Measurements from ENCODE around the gene HARS1. TPM values are rescaled to one million over a fixed set of nuclear protein-coding genes. Genes with fewer than 3 reads are reported as not detected.
"Not testable (repeated sequence)": the region's sequence is repeated elsewhere in the genome, so short reads cannot be mapped to it uniquely, and the experiment has no call there.

HARS1 gene
- total RNA-seq, 2 donors from 2014 or later, result 48.0 to 52.1 TPM

DNA sequence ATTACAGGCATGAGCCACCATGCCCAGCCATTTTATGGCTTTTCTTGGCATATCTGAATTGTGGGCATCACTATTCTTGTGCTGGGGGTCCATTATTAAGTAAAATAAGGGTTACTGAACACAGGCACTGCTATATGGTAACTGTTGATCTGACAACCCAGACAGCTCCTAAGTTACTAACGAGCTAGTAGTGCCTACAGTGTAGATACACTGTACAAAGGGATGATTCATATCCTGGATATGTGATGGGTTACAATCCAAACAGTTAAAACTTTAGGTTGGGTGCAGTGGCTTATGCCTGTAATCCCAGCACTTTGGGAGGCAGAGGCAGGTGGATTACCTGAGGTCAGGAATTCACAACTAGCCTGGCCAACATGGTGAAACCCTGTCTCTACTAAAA lies 62.5 kb downstream of the HARS1 start:
- DNase-seq, result no peak
- Mint-ChIP-seq H3K27ac (no peak overlapping the region), H3K36me3 (ENCODE audit: low read depth) (peaks cover 2% of the 10 kb centered on the region), H3K27me3 (ENCODE audit: insufficient read depth) (peaks cover 18% of the 10 kb centered on the region), H3K9me3 (peaks cover 73% of the 10 kb centered on the region), H3K4me3 (no peak overlapping the region), H3K4me1 (no peaks in the 10 kb centered on the region)
- 87 to 89% methylated on average over 1 of the region's 1 CpG for WGBS, 2 experiments (ENCODE audit: insufficient coverage in 1 of 2, insufficient read length in 1 of 2)
- Histone ChIP-seq H3K27ac (ENCODE audit: low read depth, low read length) (no peak overlapping the region), H3K27me3 (ENCODE audit: control insufficient read depth, insufficient read depth, low read length, poor library complexity, severe bottlenecking) (peaks cover 34% of the 10 kb centered on the region), H3K36me3 (ENCODE audit: control insufficient read depth, insufficient read depth, low read length) (no peaks in the 10 kb centered on the region), H3K9me3 (ENCODE audit: control insufficient read depth, low read length) (peaks cover 29% of the 10 kb centered on the region), H3K4me3 (ENCODE audit: low read length) (no peak overlapping the region), H3K4me1 (ENCODE audit: control insufficient read depth, insufficient read depth, low read length) (no peaks in the 10 kb centered on the region), H3K9ac (ENCODE audit: extremely low read depth, low read length, poor library complexity, severe bottlenecking) (no peak overlapping the region)
- TF ChIP-seq, protein P1, sequence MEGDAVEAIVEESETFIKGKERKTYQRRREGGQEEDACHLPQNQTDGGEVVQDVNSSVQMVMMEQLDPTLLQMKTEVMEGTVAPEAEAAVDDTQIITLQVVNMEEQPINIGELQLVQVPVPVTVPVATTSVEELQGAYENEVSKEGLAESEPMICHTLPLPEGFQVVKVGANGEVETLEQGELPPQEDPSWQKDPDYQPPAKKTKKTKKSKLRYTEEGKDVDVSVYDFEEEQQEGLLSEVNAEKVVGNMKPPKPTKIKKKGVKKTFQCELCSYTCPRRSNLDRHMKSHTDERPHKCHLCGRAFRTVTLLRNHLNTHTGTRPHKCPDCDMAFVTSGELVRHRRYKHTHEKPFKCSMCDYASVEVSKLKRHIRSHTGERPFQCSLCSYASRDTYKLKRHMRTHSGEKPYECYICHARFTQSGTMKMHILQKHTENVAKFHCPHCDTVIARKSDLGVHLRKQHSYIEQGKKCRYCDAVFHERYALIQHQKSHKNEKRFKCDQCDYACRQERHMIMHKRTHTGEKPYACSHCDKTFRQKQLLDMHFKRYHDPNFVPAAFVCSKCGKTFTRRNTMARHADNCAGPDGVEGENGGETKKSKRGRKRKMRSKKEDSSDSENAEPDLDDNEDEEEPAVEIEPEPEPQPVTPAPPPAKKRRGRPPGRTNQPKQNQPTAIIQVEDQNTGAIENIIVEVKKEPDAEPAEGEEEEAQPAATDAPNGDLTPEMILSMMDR (conservative IDR thresholded peaks at IDR 0.05), result no peak

DNA sequence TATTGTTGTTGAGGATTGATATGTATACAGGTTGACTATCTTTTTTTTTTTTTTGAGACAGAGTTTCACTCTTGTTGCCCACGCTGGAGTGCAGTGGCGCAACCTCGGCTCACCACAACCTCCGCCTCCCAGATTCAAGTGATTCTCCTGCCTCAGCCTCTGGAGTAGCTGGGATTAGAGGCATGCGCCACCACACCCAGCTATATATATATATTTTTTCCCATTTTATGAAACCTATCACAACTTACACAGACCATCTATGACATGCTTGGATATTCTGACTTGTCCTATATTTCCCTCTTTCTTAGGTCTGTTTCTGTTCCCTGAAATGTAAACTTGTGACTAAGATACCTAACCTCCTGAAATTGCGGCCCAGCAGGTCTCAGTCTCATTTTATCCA lies 63.2 kb downstream of the HARS1 start:
- peaks cover 13% of the 10 kb centered on the region for H3K27me3 Mint-ChIP-seq (ENCODE audit: insufficient read depth)
- DNase-seq, result no peak
- no peak overlapping the region for H3K27ac Mint-ChIP-seq
- Histone ChIP-seq H3K9me3 (ENCODE audit: control insufficient read depth, low read length) (peaks cover 29% of the 10 kb centered on the region), H3K27me3 (ENCODE audit: control insufficient read depth, insufficient read depth, low read length, poor library complexity, severe bottlenecking) (peaks cover 26% of the 10 kb centered on the region), H3K27ac (ENCODE audit: low read depth, low read length) (no peak overlapping the region), H3K4me3 (ENCODE audit: low read length) (no peak overlapping the region), H3K9ac (ENCODE audit: extremely low read depth, low read length, poor library complexity, severe bottlenecking) (no peak overlapping the region), H3K4me1 (ENCODE audit: control insufficient read depth, insufficient read depth, low read length) (no peaks in the 10 kb centered on the region), H3K36me3 (ENCODE audit: control insufficient read depth, insufficient read depth, low read length) (no peaks in the 10 kb centered on the region)
- no peak overlapping the region for H3K4me3 Mint-ChIP-seq
- TF ChIP-seq, protein P1 (conservative IDR thresholded peaks at IDR 0.05), result no peak
- peaks cover 2% of the 10 kb centered on the region for H3K36me3 Mint-ChIP-seq (ENCODE audit: low read depth)
- H3K9me3 Mint-ChIP-seq, result peaks cover 72% of the 10 kb centered on the region
- WGBS, 2 experiments (ENCODE audit: insufficient coverage in 1 of 2, insufficient read length in 1 of 2), result 82 to 92% methylated on average over 1 to 6 of the region's 6 CpGs
- H3K4me1 Mint-ChIP-seq, result no peaks in the 10 kb centered on the region

DNA sequence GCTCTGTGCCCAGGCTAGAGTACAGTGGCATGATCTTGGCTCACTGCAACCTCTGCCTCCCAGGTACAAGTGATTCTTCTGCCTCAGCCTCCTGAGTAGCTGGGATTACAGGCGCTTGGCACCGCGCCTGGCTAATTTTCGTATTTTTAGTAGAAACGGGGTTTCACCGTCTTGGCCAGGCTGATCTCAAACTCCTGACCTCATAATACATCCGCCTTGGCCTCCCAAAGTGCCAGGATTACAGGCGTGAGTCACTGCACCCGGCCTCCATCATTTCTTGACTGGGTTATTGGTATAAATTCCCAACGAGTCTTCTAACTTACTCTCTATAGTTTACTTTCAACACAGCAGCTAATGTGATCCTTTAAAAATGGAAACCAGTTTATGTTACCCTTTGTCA lies 66.3 kb downstream of the HARS1 start:
- not testable (repeated sequence) for H3K27me3 ChIP-seq (ENCODE audit: control insufficient read depth, insufficient read depth, low read length, poor library complexity, severe bottlenecking); H3K4me1 ChIP-seq (ENCODE audit: control insufficient read depth, insufficient read depth, low read length); H3K27ac Mint-ChIP-seq; H3K9ac ChIP-seq (ENCODE audit: extremely low read depth, low read length, poor library complexity, severe bottlenecking); H3K4me1 Mint-ChIP-seq; DNase-seq; H3K36me3 Mint-ChIP-seq (ENCODE audit: low read depth); H3K36me3 ChIP-seq (ENCODE audit: control insufficient read depth, insufficient read depth, low read length); H3K27ac ChIP-seq (ENCODE audit: low read depth, low read length); H3K4me3 ChIP-seq (ENCODE audit: low read length); H3K4me3 Mint-ChIP-seq
- WGBS, 2 experiments (ENCODE audit: insufficient coverage in 1 of 2, insufficient read length in 1 of 2), result 91 to 92% methylated on average over 9 to 10 of the region's 10 CpGs
- H3K9me3 ChIP-seq (ENCODE audit: control insufficient read depth, low read length), result peaks cover 35% of the 10 kb centered on the region
- peaks cover 76% of the 10 kb centered on the region for H3K9me3 Mint-ChIP-seq
- peaks cover 17% of the 10 kb centered on the region for H3K27me3 Mint-ChIP-seq (ENCODE audit: insufficient read depth)

Small RNA genes lying within 50 kb of the gene (microRNA-seq; reads per million reads assigned to microRNA genes)
- gene MIR3655 (ENCODE audit: borderline microRNAs expressed), result not detected

Other genes starting within 250 kb of the HARS1 start
- 1 to 10 TPM; 5.1 to 6.3 TPM for gene EIF4EBP3, start 143.7 kb downstream of the HARS1 start, total RNA-seq
- gene SRA1, start 133.9 kb downstream of the HARS1 start, total RNA-seq, result 10 to 100 TPM; 40.5 to 42.9 TPM
- 10 to 100 TPM; 36.4 to 41.4 TPM for gene APBB3, start 126.8 kb downstream of the HARS1 start, total RNA-seq
- 10 to 100 TPM; 61.6 to 68.9 TPM for gene SLC35A4, start 126.5 kb downstream of the HARS1 start, total RNA-seq
- under 1 TPM in 1 of 2 donors, not detected in 1; 0.18 TPM for gene CD14, start 58.2 kb downstream of the HARS1 start, total RNA-seq
- 10 to 100 TPM; 29.3 to 34.6 TPM for gene TMCO6, start 51.9 kb downstream of the HARS1 start, total RNA-seq
- gene NDUFA2, start 43.7 kb downstream of the HARS1 start, total RNA-seq, result 10 to 100 TPM; 75.5 to 82.2 TPM
- gene IK, start 43.5 kb downstream of the HARS1 start, total RNA-seq, result 10 to 100 TPM; 68.9 to 76.8 TPM
- 10 to 100 TPM; 20.4 to 23.1 TPM for gene WDR55, start 26.5 kb downstream of the HARS1 start, total RNA-seq
- 1 to 10 TPM; 1.1 to 1.6 TPM for gene DND1, start 17.8 kb downstream of the HARS1 start, total RNA-seq
- 10 to 100 TPM; 30.9 to 35.5 TPM for gene HARS2, start 85 bp upstream of the HARS1 start, total RNA-seq
- gene ZMAT2, start 9.1 kb upstream of the HARS1 start, total RNA-seq, result 10 to 100 TPM; 62.6 to 73.1 TPM
- gene PCDHA1, start 94.8 kb upstream of the HARS1 start, total RNA-seq, result 1 to 10 TPM in 1 of 2 donors, under 1 TPM in 1; 0.18 to 2.9 TPM
- 1 to 10 TPM; 1.4 to 2.3 TPM for gene PCDHA2, start 103.5 kb upstream of the HARS1 start, total RNA-seq
- 1 to 10 TPM; 1.3 to 2.8 TPM for gene PCDHA3, start 109.7 kb upstream of the HARS1 start, total RNA-seq
- 1 to 10 TPM; 5.6 to 6.3 TPM for gene PCDHA4, start 115.7 kb upstream of the HARS1 start, total RNA-seq
- 1 to 10 TPM; 1.8 to 1.9 TPM for gene PCDHA5, start 130.2 kb upstream of the HARS1 start, total RNA-seq
- 1 to 10 TPM; 6.2 to 6.5 TPM for gene PCDHA6, start 136.6 kb upstream of the HARS1 start, total RNA-seq
- 1 to 10 TPM; 2.5 to 6.6 TPM for gene PCDHA7, start 142.9 kb upstream of the HARS1 start, total RNA-seq
- 1 to 10 TPM in 1 of 2 donors, under 1 TPM in 1; 0.71 to 2.5 TPM for gene PCDHA8, start 149.8 kb upstream of the HARS1 start, total RNA-seq
- 1 to 10 TPM in 1 of 2 donors, under 1 TPM in 1; 0.60 to 2.6 TPM for gene PCDHA9, start 157.0 kb upstream of the HARS1 start, total RNA-seq
- 10 to 100 TPM; 10.2 to 17.7 TPM for gene PCDHA10, start 164.5 kb upstream of the HARS1 start, total RNA-seq
- gene PCDHA11, start 177.6 kb upstream of the HARS1 start, total RNA-seq, result 10 to 100 TPM in 1 of 2 donors, 1 to 10 TPM in 1; 4.7 to 11.7 TPM
- gene PCDHA12, start 183.9 kb upstream of the HARS1 start, total RNA-seq, result 10 to 100 TPM; 11.2 to 13.8 TPM
- 1 to 10 TPM; 1.2 to 3.8 TPM for gene PCDHA13, start 190.8 kb upstream of the HARS1 start, total RNA-seq
- gene PCDHAC1, start 234.9 kb upstream of the HARS1 start, total RNA-seq, result 1 to 10 TPM; 3.2 to 6.1 TPM

Measured in endodermal cell (in vitro differentiated cells).